HepG2 (cell line): ENCODE measurements around the gene MT1A. TPM values are rescaled to one million over a fixed set of nuclear protein-coding genes. Genes with fewer than 3 reads are reported as not detected.

ENCODE experiments used
- ATAC-seq: fragments of 200-7000 bp; cut with Tn5 transposase; 3 replicates; pipeline ENCODE4 v1.9.1; 2020; ENCODE audit warnings: mild to moderate bottlenecking, moderate library complexity
- BruUV-seq: library from RNA; stranded (reverse); fragments of 400-500 nt; replicated peaks from 2 replicates; lab custom pipeline; 2021; lab: Mats Ljungman, UMichigan
- CTCF ChIA-PET: fragments of 300-600 bp; formaldehyde crosslinking; extraction: SDS; loops from one replicate; lab custom pipeline; 2021; ENCODE audit warnings: low total read pairs, inconsistent platforms, low intra/inter-chr PET ratio; lab: Yijun Ruan, JAX
- POLR2A ChIA-PET: fragments of 350-600 bp; sonication (Branson Sonifier 250); formaldehyde crosslinking; loops from one replicate; lab custom pipeline; 2020; ENCODE audit warnings: antibody characterized with exemption, inconsistent platforms; lab: Yijun Ruan, JAX
- DNase-seq: peaks from one replicate; pipeline ENCODE4 v3.0.0-alpha.2; 2015; ENCODE audit warnings: low spot score
- FAIRE-seq: peaks from 3 replicates; lab custom pipeline; 2011; peaks lifted over from hg19 to GRCh38; lab: Jason Lieb, UNC
- H2AFZ ChIP-seq: one replicate; pipeline ENCODE4 v1.6.1; 2011; ENCODE audit warnings: low read length, inconsistent platforms
- H3K27ac ChIP-seq: fragments of 300-600 bp; 3 replicates; pipeline ENCODE4 v1.8.0; 2011; ENCODE audit warnings: mixed run types, mild to moderate bottlenecking, mixed read lengths, low read length, inconsistent platforms; ENCODE audit not compliant: insufficient read depth; ENCODE audit errors: extremely low read length
- H3K27me3 ChIP-seq, 2 experiments: fragments of 200-600 bp in 1 of 2; 2 replicates in 1 of 2; 3 replicates in 1 of 2; pipeline versions ENCODE4 v1.6.0 to v1.8.0; 2011; ENCODE audit warnings: low read length in 2 of 2, mild to moderate bottlenecking in 2 of 2, moderate library complexity in 2 of 2, inconsistent platforms in 1 of 2; ENCODE audit not compliant: insufficient read depth in 2 of 2, control insufficient read depth in 1 of 2
- H3K36me3 ChIP-seq, 2 experiments: fragments of 200-600 bp in 1 of 2; replicated peaks in 1 of 2; 2 replicates in 1 of 2; 3 replicates in 1 of 2; pipeline versions ENCODE4 v1.5.1 to v1.8.0; 2011; ENCODE audit warnings: low read length in 2 of 2, inconsistent platforms in 1 of 2; ENCODE audit not compliant: insufficient read depth in 2 of 2, control insufficient read depth in 1 of 2
- H3K4me1 ChIP-seq: 2 replicates; pipeline ENCODE4 v1.5.1; 2012; ENCODE audit warnings: low read length, inconsistent platforms; ENCODE audit not compliant: insufficient read depth
- H3K4me2 ChIP-seq: 2 replicates; pipeline ENCODE4 v1.6.0; 2011; ENCODE audit warnings: low read depth, low read length, inconsistent platforms
- H3K4me3 ChIP-seq, 3 experiments: fragments of 200-600 bp in 1 of 3; sonication (generic), shearing (Covaris generic) in 1 of 3; replicated peaks in 1 of 3; 2 replicates each; pipeline ENCODE4 v1.5.1; 2011 to 2016; ENCODE audit warnings: low read length in 3 of 3, inconsistent platforms in 2 of 3, low read depth in 2 of 3, mild to moderate bottlenecking in 2 of 3, control low read depth in 1 of 3, mixed read lengths in 1 of 3; ENCODE audit not compliant: insufficient read depth in 1 of 3
- H3K79me2 ChIP-seq: one replicate; pipeline ENCODE4 v1.6.1; 2011; ENCODE audit warnings: low read length, inconsistent platforms; ENCODE audit not compliant: insufficient read depth
- H3K9ac ChIP-seq: 2 replicates; pipeline ENCODE4 v1.6.0; 2011; ENCODE audit warnings: mild to moderate bottlenecking, low read depth, low read length, inconsistent platforms; ENCODE audit not compliant: insufficient read depth
- H3K9me3 ChIP-seq: 2 replicates; pipeline ENCODE4 v1.5.1; 2012; ENCODE audit warnings: mild to moderate bottlenecking, low read length
- H4K20me1 ChIP-seq: 2 replicates; pipeline ENCODE4 v1.6.0; 2011; ENCODE audit warnings: inconsistent platforms, mild to moderate bottlenecking, low read length, moderate library complexity; ENCODE audit not compliant: insufficient read depth
- CEBPG ChIP-seq: IDR thresholded peaks from 2 replicates; pipeline ENCODE4 v1.6.1; 2016
- CREB3 ChIP-seq: sonication (generic); formaldehyde crosslinking; IDR thresholded peaks from 2 replicates; pipeline ENCODE4 v1.5.0; 2020; ENCODE audit warnings: missing genetic modification reagents
- HIC2 ChIP-seq: sonication (generic); formaldehyde crosslinking; IDR thresholded peaks from 2 replicates; pipeline ENCODE4 v1.9.0; 2022; ENCODE audit warnings: low read depth, missing genetic modification reagents
- MATR3 ChIP-seq: sonication (generic); formaldehyde crosslinking; IDR thresholded peaks from 2 replicates; pipeline ENCODE4 v1.4.0; 2020; ENCODE audit warnings: missing genetic modification reagents
- NR2C2 ChIP-seq: sonication (generic); formaldehyde crosslinking; IDR thresholded peaks from 2 replicates; pipeline ENCODE4 v1.4.0; 2020; ENCODE audit warnings: missing genetic modification reagents, mild to moderate bottlenecking, moderate library complexity, borderline replicate concordance
- SALL2 ChIP-seq: sonication (generic); formaldehyde crosslinking; IDR thresholded peaks from 2 replicates; pipeline ENCODE4 v1.8.1; 2023; ENCODE audit warnings: mild to moderate bottlenecking, missing genetic modification reagents, inconsistent platforms
- SP2 ChIP-seq: sonication (generic); formaldehyde crosslinking; IDR thresholded peaks from 2 replicates; pipeline ENCODE4 v1.5.1; 2020; ENCODE audit warnings: mild to moderate bottlenecking, missing genetic modification reagents
- TBX3 ChIP-seq: fragments of 450-650 bp; IDR thresholded peaks from 2 replicates; pipeline ENCODE4 v1.6.1; 2017; ENCODE audit warnings: antibody characterized with exemption, mild to moderate bottlenecking, inconsistent platforms, borderline replicate concordance
- TEF ChIP-seq: sonication (generic); formaldehyde crosslinking; IDR thresholded peaks from 2 replicates; pipeline ENCODE4 v1.5.0; 2020; ENCODE audit warnings: missing genetic modification reagents
- U2AF2 ChIP-seq: fragments of 200-400 bp; formaldehyde crosslinking; IDR thresholded peaks from 2 replicates; pipeline ENCODE4 v1.6.1; 2017; ENCODE audit warnings: low read depth, mild to moderate bottlenecking, low read length
- ZNF558 ChIP-seq: sonication (generic); formaldehyde crosslinking; IDR thresholded peaks from 2 replicates; pipeline ENCODE4 v1.9.0; 2022; ENCODE audit warnings: mild to moderate bottlenecking, missing genetic modification reagents, borderline replicate concordance
- ZNF883 ChIP-seq: sonication (generic); formaldehyde crosslinking; IDR thresholded peaks from 2 replicates; pipeline ENCODE4 v1.5.1; 2020; ENCODE audit warnings: mild to moderate bottlenecking, missing genetic modification reagents; ENCODE audit errors: not compliant biosample characterization
- ZSCAN31 ChIP-seq: sonication (generic); formaldehyde crosslinking; IDR thresholded peaks from 2 replicates; pipeline ENCODE4 v1.5.0; 2020; ENCODE audit warnings: low read depth, mild to moderate bottlenecking, missing genetic modification reagents
- WGBS: methylation state at CpG from one replicate; pipeline ENCODE4 v1.1.6; 2017; ENCODE audit warnings: low lambda C conversion rate; 5-methylcytosine and 5-hydroxymethylcytosine counted together
- in situ Hi-C: cut with HindIII; loops from 2 replicates; pipeline ENCODE4 v1.10.0; 2017; ENCODE audit warnings: low pct_unique_long_range_greater_than_20kb; ENCODE audit not compliant: extremely low pct_ligation_motif_present
- intact Hi-C: fragments of 100-400 bp; cut with micrococcal nuclease; formaldehyde crosslinking; loops from one replicate; pipeline ENCODE4 v1.10.0; 2022; ENCODE audit not compliant: unreplicated experiment
- polyA plus RNA-seq, 8 experiments: library from polyadenylated mRNA; depleted of rRNA in 3 of 8; stranded (reverse) in 7 of 8; unstranded in 1 of 8; fragments of >200 nt; fragmentation: Illumina TruSeq in 4 of 8; extraction: Trizol in 4 of 8; gene quantifications; 2 replicates each; pipeline versions ENCODE4 v1.2.1 to v1.2.3, GENCODE V29; 2011 to 2016; ENCODE audit warnings: low read depth in 4 of 8, missing spikeins in 1 of 8, mixed read lengths in 1 of 8; ENCODE audit not compliant: insufficient read depth in 1 of 8
- total RNA-seq, 5 experiments: library from RNA; depleted of rRNA; stranded (reverse); fragments of >200 nt; fragmentation: Illumina TruSeq; extraction: Trizol; gene quantifications; 2 replicates each; pipeline ENCODE4 v1.2.3, GENCODE V29; 2016; ENCODE audit warnings: low read depth in 1 of 5
- TF ChIP-seq, protein P1 (sequence below): sonication (generic); formaldehyde crosslinking; IDR thresholded peaks from 2 replicates; pipeline ENCODE4 v1.8.1; 2023; ENCODE audit warnings: mild to moderate bottlenecking, moderate library complexity, missing genetic modification reagents
- TF ChIP-seq, protein P2 (sequence below): IDR thresholded peaks from 2 replicates; pipeline ENCODE4 v1.6.1; 2018; ENCODE audit warnings: missing genetic modification reagents
- TF ChIP-seq, protein P3 (sequence below): sonication (generic); formaldehyde crosslinking; IDR thresholded peaks from 2 replicates; pipeline ENCODE4 v1.9.0; 2021; ENCODE audit warnings: missing genetic modification reagents, mild to moderate bottlenecking, borderline replicate concordance

MT1A gene
- total and polyA plus RNA-seq, 2 of the 13 experiments (the other 11 are each of a cell fraction or from before 2014, with no cell fraction given), result 8.3 to 10.4 TPM

GRCh38 chr16:56632848-56633365 is 5.6 kb upstream of the MT1A start (continued):
- TF ChIP-seq, protein P1, sequence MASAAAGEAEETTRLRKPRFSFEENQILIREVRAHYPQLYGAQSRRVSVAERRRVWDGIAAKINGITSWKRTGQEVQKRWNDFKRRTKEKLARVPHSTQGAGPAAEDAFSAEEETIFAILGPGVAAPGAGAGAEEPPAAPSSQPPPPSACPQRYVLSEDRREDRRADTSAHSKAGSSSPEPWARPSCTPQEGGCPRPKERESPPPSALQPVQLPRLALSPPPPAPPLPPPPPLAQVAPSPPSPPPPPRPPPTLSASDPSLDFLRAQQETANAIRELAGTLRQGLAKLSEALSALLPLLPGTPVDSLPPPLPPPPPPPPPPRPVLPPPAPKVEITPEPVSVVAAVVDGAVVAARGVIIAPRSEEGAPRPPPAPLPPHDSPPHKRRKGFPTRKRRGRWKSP, result no peak
- TF ChIP-seq ZNF883 (CRISPR knock-in tag) (no peak), CEBPG (CRISPR knock-in tag) (no peak), ZSCAN31 (no peak), HIC2 (CRISPR knock-in tag) (no peak), TBX3 (no peak), MATR3 (CRISPR knock-in tag) (no peak)

DNA sequence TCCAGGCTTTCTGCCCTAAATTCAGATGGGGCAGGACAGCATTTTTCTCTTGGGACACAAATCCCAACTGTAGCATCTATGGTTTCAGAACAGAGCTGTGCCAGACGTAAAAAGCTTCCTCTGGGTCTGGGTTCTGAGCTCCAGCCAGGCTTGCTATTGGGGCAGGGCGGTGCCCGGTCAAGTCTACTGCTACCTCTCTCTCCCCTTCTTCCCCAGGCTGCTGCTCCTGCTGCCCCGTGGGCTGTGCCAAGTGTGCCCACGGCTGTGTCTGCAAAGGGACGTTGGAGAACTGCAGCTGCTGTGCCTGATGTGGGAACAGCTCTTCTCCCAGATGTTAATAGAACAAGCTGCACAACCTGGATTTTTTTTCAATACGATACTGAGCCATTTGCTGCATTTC is 4.9 kb upstream of the MT1A start:
- in situ Hi-C loops, result no loop called here
- TF ChIP-seq U2AF2, result no peak
- TF ChIP-seq, protein P2, sequence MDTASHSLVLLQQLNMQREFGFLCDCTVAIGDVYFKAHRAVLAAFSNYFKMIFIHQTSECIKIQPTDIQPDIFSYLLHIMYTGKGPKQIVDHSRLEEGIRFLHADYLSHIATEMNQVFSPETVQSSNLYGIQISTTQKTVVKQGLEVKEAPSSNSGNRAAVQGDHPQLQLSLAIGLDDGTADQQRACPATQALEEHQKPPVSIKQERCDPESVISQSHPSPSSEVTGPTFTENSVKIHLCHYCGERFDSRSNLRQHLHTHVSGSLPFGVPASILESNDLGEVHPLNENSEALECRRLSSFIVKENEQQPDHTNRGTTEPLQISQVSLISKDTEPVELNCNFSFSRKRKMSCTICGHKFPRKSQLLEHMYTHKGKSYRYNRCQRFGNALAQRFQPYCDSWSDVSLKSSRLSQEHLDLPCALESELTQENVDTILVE (CRISPR knock-in tag), result no peak
- TF ChIP-seq NR2C2 (CRISPR knock-in tag), result no peak
- no peak for TF ChIP-seq SALL2
- no peak for TF ChIP-seq TEF (CRISPR knock-in tag)
- TF ChIP-seq ZNF558, result no peak
- TF ChIP-seq, protein P3, sequence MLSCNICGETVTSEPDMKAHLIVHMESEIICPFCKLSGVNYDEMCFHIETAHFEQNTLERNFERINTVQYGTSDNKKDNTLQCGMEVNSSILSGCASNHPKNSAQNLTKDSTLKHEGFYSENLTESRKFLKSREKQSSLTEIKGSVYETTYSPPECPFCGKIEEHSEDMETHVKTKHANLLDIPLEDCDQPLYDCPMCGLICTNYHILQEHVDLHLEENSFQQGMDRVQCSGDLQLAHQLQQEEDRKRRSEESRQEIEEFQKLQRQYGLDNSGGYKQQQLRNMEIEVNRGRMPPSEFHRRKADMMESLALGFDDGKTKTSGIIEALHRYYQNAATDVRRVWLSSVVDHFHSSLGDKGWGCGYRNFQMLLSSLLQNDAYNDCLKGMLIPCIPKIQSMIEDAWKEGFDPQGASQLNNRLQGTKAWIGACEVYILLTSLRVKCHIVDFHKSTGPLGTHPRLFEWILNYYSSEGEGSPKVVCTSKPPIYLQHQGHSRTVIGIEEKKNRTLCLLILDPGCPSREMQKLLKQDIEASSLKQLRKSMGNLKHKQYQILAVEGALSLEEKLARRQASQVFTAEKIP, result no peak
- TF ChIP-seq CREB3 (CRISPR knock-in tag), result no peak
- no peak for TF ChIP-seq SP2 (CRISPR knock-in tag)

More for the DNA sequence above, 4.9 kb upstream of the MT1A start:
- peaks cover 10 to 93% of the 10 kb centered on the region in 2 experiments; a peak in 4 of 5 replicates for H3K27me3 ChIP-seq
- ATAC-seq (no peak), FAIRE-seq (no peak), DNase-seq (no peak)
- no TSS peak for BruUV-seq
- 36% methylated on average over 7 of the region's 7 CpGs for WGBS
- no peaks in the 10 kb centered on the region for H3K36me3 ChIP-seq
- no peak overlapping the region for H3K4me3 ChIP-seq
- no peak overlapping the region for H2AFZ ChIP-seq
- H3K4me2 ChIP-seq, result no peak overlapping the region
- ChIA-PET CTCF (no interaction called here), POLR2A (interaction anchor here (1.2 kb wide), 1 partner anchor 25 kb away, joined by 3 read pairs; the partner anchor contains the start of gene MT2A)
- intact Hi-C loops, result no loop called here
- H4K20me1 ChIP-seq, result no peaks in the 10 kb centered on the region
- peaks cover 27% of the 10 kb centered on the region for H3K4me1 ChIP-seq
- H3K79me2 ChIP-seq, result no peaks in the 10 kb centered on the region
- H3K9me3 ChIP-seq, result no peaks in the 10 kb centered on the region
- H3K9ac ChIP-seq, result no peak overlapping the region
- H3K27ac ChIP-seq, result no peak overlapping the region
